Upper lobe of right lung (tissue), 1 donor: ENCODE data around the gene CCDC187. TPM values are rescaled to one million over a fixed set of nuclear protein-coding genes. Genes with fewer than 3 reads are reported as not detected.

Experiments
- ATAC-seq: fragments of 200-7000 bp; cut with Tn5 transposase; one replicate; pipeline ENCODE4 v1.9.1; 2020; ENCODE audit warnings: mild to moderate bottlenecking, moderate library complexity
- DNase-seq: peaks from one replicate; pipeline ENCODE4 v3.0.0-alpha.2; 2020
- H3K27ac ChIP-seq: fragments of 200-600 bp; one replicate; pipeline ENCODE4 v1.8.0; 2022
- H3K27me3 ChIP-seq: fragments of 200-600 bp; one replicate; pipeline ENCODE4 v1.8.0; 2022; ENCODE audit warnings: mild to moderate bottlenecking
- H3K36me3 ChIP-seq: fragments of 200-600 bp; one replicate; pipeline ENCODE4 v1.8.0; 2022
- H3K4me1 ChIP-seq: fragments of 200-600 bp; one replicate; pipeline ENCODE4 v1.8.0; 2022
- H3K4me3 ChIP-seq: fragments of 200-600 bp; one replicate; pipeline ENCODE4 v1.8.0; 2022; ENCODE audit warnings: mild to moderate bottlenecking
- H3K9me3 ChIP-seq: fragments of 200-600 bp; one replicate; pipeline ENCODE4 v1.8.0; 2022
- CTCF ChIP-seq: fragments of 200-600 bp; IDR thresholded peaks from one replicate; pipeline ENCODE4 v1.8.0; 2022; ENCODE audit warnings: antibody characterized with exemption
- intact Hi-C: fragments of 100-400 bp; cut with DNase I; formaldehyde crosslinking; loops from one replicate; pipeline ENCODE4 v1.11.0; 2022
- total RNA-seq: library from RNA; stranded (reverse); fragmentation: NEBNext Ultra II Directional; extraction: Animal tissue kit (Norgen Biotek cat#: 25700); gene quantifications from one replicate; pipeline ENCODE4 v1.2.1, GENCODE V29; 2021
- donor health status: DM: no; HTN: yes; CAD: no; lungs with severe emphysema.

The CCDC187 gene
- total RNA-seq, 1 donor from 2014 or later, result 0.09 TPM

- Histone ChIP-seq H3K36me3 (no peaks in the 10 kb centered on the region), H3K4me3 (no peak overlapping the region), H3K27ac (no peak overlapping the region), H3K4me1 (no peaks in the 10 kb centered on the region), H3K27me3 (no peaks in the 10 kb centered on the region), H3K9me3 (no peaks in the 10 kb centered on the region)
- ATAC-seq (no peak), DNase-seq (no peak)
- intact Hi-C loops, result no loop called here
- TF ChIP-seq CTCF, result no peak
These were observed 73.5 kb downstream of the CCDC187 start for GRCh38 chr9:136230365-136230764.

- DNase-seq, result no peak
- Histone ChIP-seq H3K36me3 (no peaks in the 10 kb centered on the region), H3K4me3 (no peak overlapping the region), H3K27ac (no peak overlapping the region), H3K4me1 (no peaks in the 10 kb centered on the region), H3K9me3 (no peaks in the 10 kb centered on the region), H3K27me3 (no peaks in the 10 kb centered on the region)
- ATAC-seq, result no peak
- no peak for TF ChIP-seq CTCF
- intact Hi-C loops, result no loop called here
These were observed 74.5 kb downstream of the CCDC187 start for GRCh38 chr9:136229096-136230065.

GRCh38 chr9:136228107-136228875 lies 75.6 kb downstream of the CCDC187 start:
- ATAC-seq (no peak), DNase-seq (no peak)

GRCh38 chr9:136226680-136227407 lies 77.0 kb downstream of the CCDC187 start:
- DNase-seq, result no peak
- H3K27ac ChIP-seq, result no peak overlapping the region
- H3K4me3 ChIP-seq, result no peak overlapping the region
- H3K4me1 ChIP-seq, result no peaks in the 10 kb centered on the region
- no peak for TF ChIP-seq CTCF
- H3K27me3 ChIP-seq, result no peaks in the 10 kb centered on the region
- intact Hi-C loops, result no loop called here
- no peak for ATAC-seq
- H3K36me3 ChIP-seq, result peaks cover 8% of the 10 kb centered on the region
- H3K9me3 ChIP-seq, result no peaks in the 10 kb centered on the region

More at GRCh38 chr9:136228107-136228875, 75.6 kb downstream of the CCDC187 start:
- Histone ChIP-seq H3K27ac (no peak overlapping the region), H3K4me3 (no peak overlapping the region), H3K4me1 (no peaks in the 10 kb centered on the region), H3K27me3 (no peaks in the 10 kb centered on the region), H3K9me3 (no peaks in the 10 kb centered on the region), H3K36me3 (no peaks in the 10 kb centered on the region)
- intact Hi-C loops, result no loop called here
- TF ChIP-seq CTCF, result no peak
